Mammary epithelial cell (primary cell): ENCODE results near the gene INCA1.

ENCODE experiments used
- CTCF ChIP-seq, 2 donors: IDR thresholded peaks in 1 of 2; conservative IDR thresholded peaks in 1 of 2; 2 replicates each; pipeline ENCODE4 v1.5.1; 2011 to 2012; ENCODE audit warnings: inconsistent platforms in 2 of 2, low read length in 2 of 2, mild to moderate bottlenecking in 2 of 2, control low read depth in 1 of 2, low read depth in 1 of 2; ENCODE audit not compliant: insufficient read depth in 1 of 2; ENCODE audit errors: extremely low read depth in 1 of 2
- EZH2 ChIP-seq: IDR thresholded peaks from 2 replicates; pipeline ENCODE4 v1.6.1; 2012; ENCODE audit warnings: low read length, inconsistent platforms, borderline replicate concordance

- no peak for TF ChIP-seq CTCF (conservative IDR thresholded peaks at IDR 0.05 in 1 of 2, IDR thresholded peaks at IDR 0.05 in 1 of 2; ENCODE audit: extremely low read depth in 1 of 2, insufficient read depth in 1 of 2, low read depth in 1 of 2, low read length in 2 of 2)
- no peak for TF ChIP-seq EZH2
Observed at GRCh38 chr17:4978726-4979125, 18.6 kb downstream of the INCA1 start.
